NB4 (cell line): ENCODE data around the gene PITX1.

ENCODE experiments used
- DNase-seq: peaks from one replicate; pipeline ENCODE4 v3.0.0; 2010; ENCODE audit warnings: low read depth
- H3K4me3 ChIP-seq: one replicate; pipeline ENCODE4 v1.5.1; 2011; ENCODE audit warnings: mild to moderate bottlenecking, low read depth, low read length, moderate library complexity
- CTCF ChIP-seq: IDR thresholded peaks from one replicate; pipeline ENCODE4 v1.5.1; 2012; ENCODE audit warnings: low read depth, low read length
- MAX ChIP-seq: IDR thresholded peaks from 2 replicates; pipeline ENCODE4 v1.6.1; 2011; ENCODE audit warnings: low read depth, low read length
- MYC ChIP-seq: IDR thresholded peaks from 2 replicates; pipeline ENCODE4 v1.6.1; 2011; ENCODE audit warnings: low read depth, low read length
- POLR2A ChIP-seq: IDR thresholded peaks from 2 replicates; pipeline ENCODE4 v1.6.1; 2011; ENCODE audit warnings: mild to moderate bottlenecking; ENCODE audit not compliant: insufficient read length; ENCODE audit errors: extremely low read depth

PITX1 gene

GRCh38 chr5:135076051-135076491, 42.0 kb upstream of the PITX1 start:
- TF ChIP-seq POLR2A (no peak), MYC (no peak), CTCF (no peak), MAX (no peak)
- DNase-seq, result no peak
- H3K4me3 ChIP-seq, result no peak overlapping the region

- TF ChIP-seq MYC (no peak), CTCF (no peak), POLR2A (no peak), MAX (no peak)
- no peak overlapping the region for H3K4me3 ChIP-seq
- no peak for DNase-seq
Observed at GRCh38 chr5:135075621-135076020, 41.6 kb upstream of the PITX1 start.

- no peak for DNase-seq
- TF ChIP-seq MAX (no peak), MYC (no peak), POLR2A (no peak), CTCF (no peak)
- no peak overlapping the region for H3K4me3 ChIP-seq
Observed at GRCh38 chr5:135073761-135074345, 39.8 kb upstream of the PITX1 start.

- H3K4me3 ChIP-seq, result no peak overlapping the region
- TF ChIP-seq MAX (no peak), CTCF (no peak), MYC (no peak), POLR2A (no peak)
- no peak for DNase-seq
Observed at GRCh38 chr5:135072387-135073281, 38.6 kb upstream of the PITX1 start.

GRCh38 chr5:135071311-135071710, 37.3 kb upstream of the PITX1 start:
- no peak for DNase-seq
- TF ChIP-seq CTCF (no peak), MAX (no peak), MYC (no peak), POLR2A (no peak)

More at GRCh38 chr5:135071311-135071710, 37.3 kb upstream of the PITX1 start:
- no peak overlapping the region for H3K4me3 ChIP-seq
